A673 (cell line): ENCODE results near the gene ARHGAP8.

ENCODE experiments used
- CTCF ChIP-seq: fragments of 300-800, 200-600 bp; sonication (generic); conservative IDR thresholded peaks from 2 replicates; pipeline ENCODE4 v1.5.1; 2017; ENCODE audit warnings: low read depth, mild to moderate bottlenecking, antibody characterized with exemption, low read length, moderate library complexity, mixed read lengths
- EZH2 ChIP-seq: fragments of 200-600 bp; sonication (generic); IDR thresholded peaks from 2 replicates; pipeline ENCODE4 v1.6.1; 2017; ENCODE audit warnings: borderline replicate concordance, low read depth, mild to moderate bottlenecking, mixed read lengths, antibody characterized with exemption, low read length; ENCODE audit not compliant: poor library complexity, severe bottlenecking

GRCh38 chr22:44703255-44703870 is 49.0 kb upstream of the ARHGAP8 start:
- TF ChIP-seq CTCF, result no peak
- TF ChIP-seq EZH2, result no peak
